Breast epithelium (tissue), 4 donors: ENCODE measurements around the gene COL9A3. TPM values are rescaled to one million over a fixed set of nuclear protein-coding genes. Genes with fewer than 3 reads are reported as not detected.

Experiments used
- DNase-seq, 2 donors: peaks; one replicate each; pipeline ENCODE4 v3.0.0-alpha.2; 2019; ENCODE audit warnings: low spot score in 2 of 2
- H3K27ac ChIP-seq, 2 donors: fragments of 200-600 bp; sonication (generic) in 1 of 2; one replicate each; pipeline ENCODE4 v1.5.1; 2016 to 2019; ENCODE audit warnings: mild to moderate bottlenecking in 1 of 2
- H3K27me3 ChIP-seq, 2 donors: fragments of 200-600 bp; sonication (generic) in 1 of 2; one replicate each; pipeline versions ENCODE4 v1.5.1 to v1.6.0; 2017 to 2019; ENCODE audit warnings: control low read depth in 1 of 2, mild to moderate bottlenecking in 1 of 2
- H3K36me3 ChIP-seq: fragments of 200-600 bp; one replicate; pipeline ENCODE4 v1.5.1; 2019
- H3K4me1 ChIP-seq, 2 donors: fragments of 200-600 bp; sonication (generic); one replicate each; pipeline ENCODE4 v1.5.1; 2016 to 2019; ENCODE audit warnings: control low read depth in 1 of 2
- H3K4me3 ChIP-seq, 3 donors: fragments of 200-600 bp; sonication (generic); 1 replicate in 2 of 3; 2 replicates in 1 of 3; pipeline ENCODE4 v1.5.1; 2016 to 2019; ENCODE audit warnings: mild to moderate bottlenecking in 3 of 3, moderate library complexity in 2 of 3
- H3K9me3 ChIP-seq, 2 donors: fragments of 200-600 bp; sonication (generic) in 1 of 2; one replicate each; pipeline ENCODE4 v1.5.1; 2016 to 2019; ENCODE audit warnings: control low read depth in 1 of 2
- POLR2A ChIP-seq: fragments of 450-650 bp; IDR thresholded peaks from one replicate; pipeline ENCODE4 v1.6.1; 2016; ENCODE audit warnings: antibody characterized with exemption, mild to moderate bottlenecking, moderate library complexity
- POLR2AphosphoS5 ChIP-seq, 3 donors: sonication (generic); formaldehyde crosslinking; IDR thresholded peaks; one replicate each; pipeline ENCODE4 v1.6.1; 2017; ENCODE audit warnings: antibody characterized with exemption in 3 of 3
- intact Hi-C: fragments of 100-400 bp; cut with DNase I; formaldehyde crosslinking; loops from one replicate; pipeline ENCODE4 v1.15.1; 2023; ENCODE audit warnings: low total_unique reads
- total RNA-seq, 3 donors: library from RNA; depleted of rRNA; stranded (reverse); fragments of >200 nt; gene quantifications; one replicate each; pipeline ENCODE4 v1.1.0, GENCODE V29; 2016
- TF ChIP-seq, protein P1 (sequence below), 3 donors: fragments of 450-650 bp; IDR thresholded peaks; one replicate each; pipeline ENCODE4 v1.5.1; 2016 to 2017; ENCODE audit warnings: antibody characterized with exemption in 3 of 3, mild to moderate bottlenecking in 3 of 3, moderate library complexity in 3 of 3

COL9A3 gene
- total RNA-seq, 3 donors from 2014 or later, result 0.16 to 10.2 (median 5.0) TPM

DNA sequence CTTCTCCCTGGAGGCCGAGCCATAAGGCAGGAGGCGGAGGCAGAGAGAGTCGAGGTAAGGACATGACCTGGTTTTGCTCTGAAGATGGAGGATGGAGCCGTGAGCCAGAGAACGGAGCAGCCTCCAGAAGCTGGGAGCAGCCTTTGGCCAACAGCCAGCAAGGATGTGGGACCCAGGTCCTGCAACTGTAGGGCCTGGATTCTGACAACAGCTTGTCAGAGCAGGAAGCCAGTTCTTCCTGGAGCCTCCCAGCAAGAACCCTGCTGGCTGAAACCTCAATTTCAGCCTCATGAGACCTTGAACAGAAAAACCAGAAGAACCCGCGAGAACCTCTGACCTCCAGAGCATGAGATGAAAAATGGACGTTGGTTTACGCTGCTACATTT is 34.0 kb upstream of the COL9A3 start:
- no peak for DNase-seq
- intact Hi-C loops, result loop anchor here (10.0 kb wide), 3 partner anchors 88 to 288 kb away; no protein-coding TSS in a partner anchor

DNA sequence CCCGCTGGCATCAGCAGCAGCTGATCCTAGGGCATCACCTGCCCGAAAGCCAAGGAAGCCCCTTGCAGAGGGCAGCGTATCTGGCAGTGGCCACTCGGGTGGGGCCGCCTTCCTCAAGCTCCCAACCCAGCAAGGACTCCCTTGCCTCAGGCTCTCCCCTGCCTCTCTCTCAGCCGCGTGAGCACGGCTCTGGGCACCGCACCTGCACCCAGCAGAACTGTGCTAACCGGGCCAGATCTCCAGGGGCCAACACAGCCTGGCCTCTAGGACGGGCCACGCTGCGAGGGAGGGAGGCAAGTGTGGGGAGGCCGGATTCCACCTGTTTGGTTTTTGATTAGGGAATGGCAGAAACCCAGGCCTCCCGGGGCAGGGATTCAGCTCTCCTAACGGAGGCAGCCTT is 32.4 kb upstream of the COL9A3 start:
- H3K9me3 ChIP-seq, result no peaks in the 10 kb centered on the region
- TF ChIP-seq POLR2A (no peak), POLR2AphosphoS5 (IDR thresholded peaks at IDR 0.05) (no peak)
- TF ChIP-seq, protein P1, sequence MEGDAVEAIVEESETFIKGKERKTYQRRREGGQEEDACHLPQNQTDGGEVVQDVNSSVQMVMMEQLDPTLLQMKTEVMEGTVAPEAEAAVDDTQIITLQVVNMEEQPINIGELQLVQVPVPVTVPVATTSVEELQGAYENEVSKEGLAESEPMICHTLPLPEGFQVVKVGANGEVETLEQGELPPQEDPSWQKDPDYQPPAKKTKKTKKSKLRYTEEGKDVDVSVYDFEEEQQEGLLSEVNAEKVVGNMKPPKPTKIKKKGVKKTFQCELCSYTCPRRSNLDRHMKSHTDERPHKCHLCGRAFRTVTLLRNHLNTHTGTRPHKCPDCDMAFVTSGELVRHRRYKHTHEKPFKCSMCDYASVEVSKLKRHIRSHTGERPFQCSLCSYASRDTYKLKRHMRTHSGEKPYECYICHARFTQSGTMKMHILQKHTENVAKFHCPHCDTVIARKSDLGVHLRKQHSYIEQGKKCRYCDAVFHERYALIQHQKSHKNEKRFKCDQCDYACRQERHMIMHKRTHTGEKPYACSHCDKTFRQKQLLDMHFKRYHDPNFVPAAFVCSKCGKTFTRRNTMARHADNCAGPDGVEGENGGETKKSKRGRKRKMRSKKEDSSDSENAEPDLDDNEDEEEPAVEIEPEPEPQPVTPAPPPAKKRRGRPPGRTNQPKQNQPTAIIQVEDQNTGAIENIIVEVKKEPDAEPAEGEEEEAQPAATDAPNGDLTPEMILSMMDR (IDR thresholded peaks at IDR 0.05), result no peak
- H3K4me1 ChIP-seq, result no peaks in the 10 kb centered on the region
- no peak for DNase-seq
- peaks cover 0 to 11% of the 10 kb centered on the region in 2 donors for H3K27me3 ChIP-seq
- no peak overlapping the region for H3K4me3 ChIP-seq
- H3K36me3 ChIP-seq, result no peaks in the 10 kb centered on the region
- H3K27ac ChIP-seq, result no peak overlapping the region
- intact Hi-C loops, result loop anchor here (10.0 kb wide), 3 partner anchors 90 to 290 kb away; no protein-coding TSS in a partner anchor

More for the DNA sequence above, 34.0 kb upstream of the COL9A3 start:
- no peaks in the 10 kb centered on the region for H3K9me3 ChIP-seq
- no peak overlapping the region for H3K4me3 ChIP-seq
- H3K27me3 ChIP-seq, result peaks cover 0 to 24% of the 10 kb centered on the region in 2 donors
- no peaks in the 10 kb centered on the region for H3K4me1 ChIP-seq
- H3K27ac ChIP-seq, result no peak overlapping the region
- TF ChIP-seq, protein P1 (IDR thresholded peaks at IDR 0.05), result no peak
- TF ChIP-seq POLR2A (no peak), POLR2AphosphoS5 (IDR thresholded peaks at IDR 0.05) (no peak)
- no peaks in the 10 kb centered on the region for H3K36me3 ChIP-seq

DNA sequence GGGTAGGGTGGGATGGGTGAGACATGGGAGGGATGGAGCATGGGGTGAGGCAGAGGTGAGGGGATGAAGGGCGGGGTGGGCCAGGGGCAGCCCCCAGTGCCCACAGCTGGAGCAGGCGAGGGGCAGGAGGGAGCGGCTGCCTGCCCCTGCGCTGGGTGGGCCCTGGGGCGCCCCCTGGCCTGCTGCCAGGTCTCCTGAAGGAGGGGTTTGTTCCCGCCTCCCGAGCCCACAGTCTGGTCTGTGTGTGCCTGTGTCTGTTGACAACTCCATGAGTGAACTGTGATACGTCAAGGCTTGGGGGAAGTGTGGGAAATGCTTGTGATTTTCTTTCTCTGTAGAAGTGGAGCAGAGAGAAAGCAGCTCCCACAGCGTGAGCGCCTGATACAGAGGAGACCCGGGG is 31.5 kb upstream of the COL9A3 start:
- no peaks in the 10 kb centered on the region for H3K9me3 ChIP-seq
- peaks cover 0 to 5% of the 10 kb centered on the region in 2 donors for H3K27me3 ChIP-seq
- no peaks in the 10 kb centered on the region for H3K4me1 ChIP-seq
- DNase-seq, result no peak
- TF ChIP-seq, protein P1 (IDR thresholded peaks at IDR 0.05), result no peak
- TF ChIP-seq POLR2A (no peak), POLR2AphosphoS5 (IDR thresholded peaks at IDR 0.05) (no peak)
- H3K36me3 ChIP-seq, result no peaks in the 10 kb centered on the region
- intact Hi-C loops, result loop anchor here (10.0 kb wide), 3 partner anchors 91 to 291 kb away; no protein-coding TSS in a partner anchor
- no peak overlapping the region for H3K4me3 ChIP-seq
- no peak overlapping the region for H3K27ac ChIP-seq

DNA sequence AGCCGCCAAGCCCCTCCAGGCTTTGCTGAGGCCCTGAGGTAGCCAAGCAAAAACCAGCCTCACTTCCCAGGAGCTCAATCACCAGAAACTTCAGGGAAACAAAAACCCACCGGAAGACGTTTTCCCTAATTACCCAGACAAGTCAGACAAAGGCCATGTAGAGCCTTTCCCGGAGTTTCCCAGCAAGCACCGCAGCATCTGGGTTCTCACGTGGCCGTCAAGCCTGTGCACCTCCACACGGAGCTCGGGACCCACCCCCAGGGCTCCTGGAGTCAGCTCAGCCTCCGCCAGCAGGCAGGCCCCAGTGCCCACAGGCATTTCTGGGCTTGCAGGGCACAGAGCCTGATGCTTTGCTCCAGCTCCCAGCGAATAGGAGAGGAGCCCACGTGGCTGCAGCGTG is 30.7 kb upstream of the COL9A3 start:
- DNase-seq, result no peak
- H3K36me3 ChIP-seq, result no peaks in the 10 kb centered on the region
- intact Hi-C loops, result loop anchor here (10.0 kb wide), 3 partner anchors 91 to 291 kb away; no protein-coding TSS in a partner anchor
- no peaks in the 10 kb centered on the region for H3K9me3 ChIP-seq
- no peak overlapping the region for H3K4me3 ChIP-seq
- H3K27me3 ChIP-seq, result no peaks in the 10 kb centered on the region
- H3K27ac ChIP-seq, result no peak overlapping the region
- no peaks in the 10 kb centered on the region for H3K4me1 ChIP-seq
- TF ChIP-seq, protein P1 (IDR thresholded peaks at IDR 0.05), result no peak
- TF ChIP-seq POLR2AphosphoS5 (IDR thresholded peaks at IDR 0.05), result no peak
- TF ChIP-seq POLR2A, result no peak

DNA sequence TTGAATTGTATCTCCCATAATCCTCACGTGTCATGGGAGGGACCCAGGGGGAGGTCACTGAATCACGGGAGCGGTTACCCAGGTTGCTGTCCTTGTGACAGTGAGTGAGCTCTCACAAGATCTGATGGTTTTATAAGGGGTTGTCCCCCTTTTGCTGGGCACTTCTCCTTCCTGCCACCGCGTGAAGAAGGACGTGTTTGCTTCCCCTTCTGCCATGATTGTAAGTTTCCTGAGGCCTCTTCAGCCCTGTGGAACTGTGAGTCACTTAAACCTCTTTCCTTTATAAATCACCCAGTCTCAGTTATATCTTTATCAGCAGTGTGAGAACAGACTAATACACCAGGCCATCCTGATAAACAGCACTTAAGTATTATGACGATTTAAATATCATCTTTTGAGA is 29.5 kb upstream of the COL9A3 start:
- Histone ChIP-seq H3K9me3 (no peaks in the 10 kb centered on the region), H3K4me3 (no peak overlapping the region), H3K27me3 (no peaks in the 10 kb centered on the region), H3K36me3 (no peaks in the 10 kb centered on the region), H3K4me1 (no peaks in the 10 kb centered on the region), H3K27ac (no peak overlapping the region)
- no peak for DNase-seq
- intact Hi-C loops, result loop anchor here (10.0 kb wide), 3 partner anchors 93 to 293 kb away; no protein-coding TSS in a partner anchor
- TF ChIP-seq, protein P1 (IDR thresholded peaks at IDR 0.05), result no peak
- no peak for TF ChIP-seq POLR2AphosphoS5 (IDR thresholded peaks at IDR 0.05)
- no peak for TF ChIP-seq POLR2A
